ENCODE data around the gene SOCS7.

The SOCS7 gene, protein sequence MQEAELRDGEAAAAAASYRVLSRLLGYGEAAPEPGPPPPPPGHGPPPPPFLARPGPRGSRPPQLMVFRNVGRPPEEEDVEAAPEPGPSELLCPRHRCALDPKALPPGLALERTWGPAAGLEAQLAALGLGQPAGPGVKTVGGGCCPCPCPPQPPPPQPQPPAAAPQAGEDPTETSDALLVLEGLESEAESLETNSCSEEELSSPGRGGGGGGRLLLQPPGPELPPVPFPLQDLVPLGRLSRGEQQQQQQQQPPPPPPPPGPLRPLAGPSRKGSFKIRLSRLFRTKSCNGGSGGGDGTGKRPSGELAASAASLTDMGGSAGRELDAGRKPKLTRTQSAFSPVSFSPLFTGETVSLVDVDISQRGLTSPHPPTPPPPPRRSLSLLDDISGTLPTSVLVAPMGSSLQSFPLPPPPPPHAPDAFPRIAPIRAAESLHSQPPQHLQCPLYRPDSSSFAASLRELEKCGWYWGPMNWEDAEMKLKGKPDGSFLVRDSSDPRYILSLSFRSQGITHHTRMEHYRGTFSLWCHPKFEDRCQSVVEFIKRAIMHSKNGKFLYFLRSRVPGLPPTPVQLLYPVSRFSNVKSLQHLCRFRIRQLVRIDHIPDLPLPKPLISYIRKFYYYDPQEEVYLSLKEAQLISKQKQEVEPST

DNA sequence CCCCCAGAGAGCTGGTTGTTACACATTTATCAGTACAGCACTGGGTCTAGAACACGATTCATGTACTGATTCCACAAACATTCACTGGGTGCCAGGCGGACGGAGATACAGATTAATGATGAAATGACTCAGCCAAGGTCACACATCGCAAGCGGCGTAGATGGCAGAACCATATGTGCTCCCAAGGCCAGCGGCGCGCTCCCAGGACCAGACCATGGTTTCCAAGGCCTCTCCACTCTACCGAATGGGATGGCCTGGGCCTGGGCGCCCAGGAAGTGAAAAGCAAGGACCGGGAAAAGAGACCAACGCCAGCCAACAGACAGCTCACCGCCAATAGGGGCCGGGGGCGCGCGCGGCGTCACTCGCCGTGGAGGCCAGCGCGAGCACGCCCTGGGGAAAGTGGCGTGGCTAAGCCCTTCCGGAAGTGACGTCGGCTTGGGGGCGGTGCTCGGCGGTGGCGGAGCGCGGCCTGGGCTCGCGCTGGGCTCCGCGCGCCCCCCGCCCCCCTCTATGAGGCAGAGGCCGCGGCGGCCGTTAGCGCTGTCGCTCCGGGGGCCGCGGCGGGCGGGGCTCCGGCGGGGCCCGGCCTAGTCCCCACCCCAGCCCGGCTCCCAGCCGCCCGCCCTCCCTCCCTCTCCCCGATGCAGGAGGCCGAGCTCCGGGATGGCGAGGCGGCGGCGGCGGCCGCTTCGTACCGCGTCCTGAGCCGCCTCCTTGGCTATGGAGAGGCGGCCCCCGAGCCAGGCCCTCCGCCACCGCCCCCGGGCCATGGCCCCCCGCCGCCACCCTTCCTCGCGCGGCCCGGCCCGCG, at the start of gene SOCS7:
SOCS7 (plus strand) TSS at position 433 of the 811 bp plus-strand sequence; CDS start at position 642, 209 bp downstream.
- peak; percentile 94 for DNase-seq

DNA sequence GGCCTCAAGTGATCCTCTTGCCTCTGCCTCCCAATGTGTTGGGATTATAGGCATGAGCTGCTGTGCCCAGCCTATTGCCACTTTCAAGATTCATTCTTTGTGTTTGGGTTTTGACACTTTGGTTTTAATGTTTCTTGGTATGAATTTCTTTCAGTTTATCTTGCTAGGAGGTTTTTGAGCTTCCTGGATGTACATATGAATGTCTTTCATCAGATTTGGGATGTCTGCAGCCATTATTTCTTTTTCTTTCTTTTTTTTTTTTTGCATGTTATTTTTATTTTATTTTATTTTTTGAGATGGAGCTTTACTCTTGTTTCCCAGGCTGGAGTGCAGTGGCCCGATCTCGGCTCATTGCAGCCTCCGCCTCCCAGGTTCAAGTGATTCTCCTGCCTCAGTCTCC, 36.1 kb upstream of the SOCS7 start:
- no peak for DNase-seq

DNA sequence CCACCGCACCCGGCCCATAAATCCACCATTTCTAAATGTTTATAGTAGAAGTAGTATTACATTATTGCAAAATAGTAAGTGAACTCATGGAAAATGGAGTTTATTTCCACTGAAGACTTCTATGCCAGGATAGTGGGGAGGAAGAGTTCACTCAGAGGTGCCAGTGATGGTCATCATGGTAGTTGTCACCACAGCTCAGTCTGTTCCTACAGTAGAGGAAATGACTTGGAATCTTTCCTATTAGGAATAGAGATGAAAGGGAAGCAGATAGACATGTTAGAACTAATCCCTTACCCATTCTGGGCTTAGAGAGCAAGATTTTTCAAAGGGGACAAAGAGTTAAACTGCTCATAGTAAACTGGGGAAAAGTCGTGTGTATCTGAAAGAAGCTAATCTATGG, 34.6 kb upstream of the SOCS7 start:
- no peak for DNase-seq

DNA sequence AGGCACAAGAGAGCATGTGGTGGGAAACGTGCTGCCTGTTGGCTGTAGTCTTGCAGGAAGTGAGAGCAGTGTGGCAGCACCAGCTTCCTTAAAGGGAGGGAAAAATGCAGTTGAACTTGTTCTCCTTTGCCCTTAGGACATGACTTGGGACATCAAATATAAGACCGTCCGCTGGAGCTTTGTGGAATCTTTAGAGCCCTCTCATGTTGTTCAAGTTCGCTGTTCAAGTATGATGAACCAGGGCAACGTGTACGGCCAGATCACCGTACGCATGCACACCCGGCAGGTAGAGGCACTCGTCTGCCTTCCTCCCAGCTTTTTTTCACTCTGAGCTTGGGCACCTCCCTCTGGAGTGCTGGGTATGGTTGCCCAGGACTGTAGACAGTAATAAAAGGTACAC, 31.2 kb upstream of the SOCS7 start:
- DNase-seq, result no peak

DNA sequence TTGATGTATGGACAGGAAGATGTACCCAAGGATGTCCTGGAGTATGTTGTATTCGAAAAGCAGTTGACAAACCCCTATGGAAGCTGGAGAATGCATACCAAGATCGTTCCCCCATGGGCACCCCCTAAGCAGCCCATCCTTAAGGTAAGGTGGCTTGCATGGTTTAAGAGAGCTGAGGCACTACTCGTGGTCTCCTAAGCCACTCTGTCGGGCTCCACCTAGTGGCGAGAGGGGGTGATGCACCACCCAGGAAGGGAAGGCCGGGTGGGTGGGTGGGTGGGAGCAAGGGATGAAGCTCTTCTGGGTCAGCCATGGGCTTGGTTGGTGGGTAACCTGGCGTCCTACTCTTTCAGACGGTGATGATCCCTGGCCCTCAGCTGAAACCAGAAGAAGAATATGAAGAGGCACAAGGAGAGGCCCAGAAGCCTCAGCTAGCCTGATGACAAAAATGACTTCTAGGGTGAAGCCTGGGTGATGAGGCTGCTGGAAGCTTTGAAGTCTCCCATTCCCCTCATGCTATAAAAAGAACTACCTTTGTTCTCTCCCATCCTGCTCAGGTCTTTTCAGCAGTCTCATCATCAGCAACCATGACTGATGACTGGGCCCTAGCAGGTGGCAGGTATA, 29.4 kb upstream of the SOCS7 start:
- peak; percentile 65 for DNase-seq

DNA sequence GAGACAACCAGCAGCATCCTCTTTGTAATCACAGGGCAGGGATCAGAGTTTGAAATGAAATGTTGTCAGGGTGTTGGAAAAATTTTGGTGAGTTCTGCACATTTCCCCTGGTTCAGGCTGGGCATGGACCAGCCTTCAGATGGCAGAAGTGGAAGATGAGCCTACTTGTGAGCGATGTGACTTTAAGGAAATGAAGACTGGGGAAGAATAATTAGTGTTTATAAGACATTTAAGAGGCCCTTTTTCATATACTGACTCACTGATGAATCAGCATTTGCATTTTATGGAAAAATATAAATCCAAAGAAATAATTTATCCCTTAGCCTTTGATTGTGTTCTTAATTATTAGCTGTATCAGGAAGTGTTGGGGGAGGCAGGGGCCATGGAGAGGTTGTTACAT, 28.7 kb upstream of the SOCS7 start:
- DNase-seq, result no peak

DNA sequence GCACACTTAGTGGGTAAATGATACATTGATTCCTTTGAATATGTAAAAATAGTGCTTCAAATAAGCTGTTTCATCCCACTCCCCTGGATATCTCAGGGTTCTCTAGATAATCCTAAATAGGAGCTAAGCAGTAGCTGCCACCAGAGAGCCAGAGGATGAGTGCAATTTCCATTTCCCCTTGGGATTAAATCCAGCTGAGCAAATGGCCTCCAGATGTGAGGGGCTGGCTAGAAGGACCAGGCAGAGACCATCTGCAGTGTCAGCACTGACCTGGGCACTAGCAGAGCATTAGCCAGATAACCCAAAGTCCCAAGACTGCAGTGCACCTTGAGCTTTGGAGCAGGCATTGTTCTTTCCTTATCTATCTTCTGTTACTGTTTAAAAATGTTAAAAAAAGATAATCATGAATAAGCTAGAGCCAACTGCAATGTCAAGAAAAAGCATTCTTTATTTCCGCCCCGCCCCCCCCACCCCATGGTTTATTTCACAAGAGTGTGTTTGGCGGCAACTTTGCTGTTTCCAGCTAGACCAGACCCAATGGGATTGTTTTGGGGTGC, 27.4 kb upstream of the SOCS7 start:
- no peak for DNase-seq

DNA sequence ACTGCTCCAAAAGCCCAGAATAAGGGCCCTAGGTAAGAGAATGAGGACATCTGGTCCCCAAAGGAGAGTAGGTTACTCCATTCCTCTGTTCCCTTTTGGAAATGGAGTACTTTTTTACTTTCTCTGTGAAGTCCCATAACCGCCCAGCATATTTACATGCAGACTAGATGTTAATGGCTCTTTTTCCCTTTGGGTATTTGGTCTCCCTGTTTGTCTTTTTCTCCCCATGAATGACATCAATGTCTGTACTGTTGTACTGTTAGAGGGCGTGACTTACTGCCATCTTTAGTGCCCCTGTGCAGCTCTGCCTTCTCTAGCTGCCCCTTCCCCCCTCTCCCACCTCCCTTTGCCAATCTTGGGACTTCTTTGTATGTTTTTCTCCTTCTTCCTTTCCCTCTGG, 26.9 kb upstream of the SOCS7 start:
- no peak for DNase-seq

DNA sequence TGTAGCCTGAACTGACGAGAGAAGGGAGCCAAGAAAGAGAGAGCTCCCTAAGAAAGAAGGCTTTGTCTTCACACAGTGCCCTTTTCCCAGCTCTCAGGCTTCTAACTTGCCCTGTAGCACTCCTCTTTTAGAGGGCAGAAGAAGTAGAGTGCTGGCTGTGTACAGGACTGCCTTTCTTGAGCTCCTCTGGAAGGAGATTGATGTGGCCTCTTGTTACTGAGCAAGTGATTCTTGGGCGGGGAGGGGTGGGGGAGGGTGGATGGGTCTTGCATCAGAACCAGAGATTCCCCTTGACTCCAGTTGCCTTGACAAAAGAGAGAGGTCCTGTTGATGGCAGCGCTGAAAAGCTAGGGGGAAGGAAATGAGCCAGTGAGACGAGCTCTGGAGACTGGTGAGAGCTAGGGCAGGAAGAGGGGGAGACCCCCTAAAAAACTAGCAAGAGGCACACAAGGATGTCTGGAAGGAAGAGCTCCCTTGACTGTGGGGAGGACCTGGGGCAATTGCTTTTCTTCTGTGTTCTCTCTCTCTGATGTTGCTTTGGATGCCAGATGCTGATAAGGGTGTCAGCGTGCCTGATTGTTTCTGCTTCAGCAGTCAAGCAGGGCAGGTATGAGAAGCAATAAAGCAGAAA, 26.3 kb upstream of the SOCS7 start:
- no peak for DNase-seq

DNA sequence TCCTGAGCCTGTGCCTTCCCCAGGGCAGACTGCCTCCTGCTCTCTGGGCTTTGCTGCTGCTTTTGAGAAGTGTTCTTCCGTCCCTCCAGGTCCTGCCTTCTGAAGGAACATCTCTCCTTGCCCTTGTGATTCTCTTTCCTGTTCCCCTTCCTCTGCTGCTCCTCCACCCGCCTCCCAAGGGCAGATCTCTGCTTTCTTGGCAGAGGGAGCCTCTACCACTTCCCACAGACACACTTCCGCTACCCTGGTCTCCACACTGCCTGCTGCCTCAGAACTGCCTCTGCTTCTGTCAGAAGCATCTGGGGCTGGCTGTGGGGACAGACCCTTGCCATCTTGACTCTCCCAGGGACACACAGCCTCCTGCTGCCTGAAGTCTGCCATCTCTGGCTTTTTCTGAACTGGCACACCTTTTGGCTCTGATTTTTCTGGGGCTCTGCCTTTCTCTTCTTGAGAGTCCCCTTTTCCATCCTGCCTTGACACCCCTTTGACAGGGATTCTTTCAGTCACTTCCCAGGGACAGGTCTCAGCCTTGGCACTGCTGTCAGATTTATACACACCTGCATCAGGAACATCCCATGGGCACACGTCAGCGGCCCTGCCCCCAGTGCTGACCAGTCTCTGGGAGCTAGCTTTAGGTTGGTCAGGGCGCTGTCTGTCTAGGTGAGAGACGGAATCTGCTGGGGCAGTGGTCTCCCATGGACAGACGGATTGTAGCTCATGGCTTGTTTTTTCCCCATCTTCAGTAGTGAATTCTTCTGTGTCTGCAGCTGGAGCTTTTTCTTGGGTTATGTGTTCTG, 24.4 kb upstream of the SOCS7 start:
- DNase-seq, result no peak

DNA sequence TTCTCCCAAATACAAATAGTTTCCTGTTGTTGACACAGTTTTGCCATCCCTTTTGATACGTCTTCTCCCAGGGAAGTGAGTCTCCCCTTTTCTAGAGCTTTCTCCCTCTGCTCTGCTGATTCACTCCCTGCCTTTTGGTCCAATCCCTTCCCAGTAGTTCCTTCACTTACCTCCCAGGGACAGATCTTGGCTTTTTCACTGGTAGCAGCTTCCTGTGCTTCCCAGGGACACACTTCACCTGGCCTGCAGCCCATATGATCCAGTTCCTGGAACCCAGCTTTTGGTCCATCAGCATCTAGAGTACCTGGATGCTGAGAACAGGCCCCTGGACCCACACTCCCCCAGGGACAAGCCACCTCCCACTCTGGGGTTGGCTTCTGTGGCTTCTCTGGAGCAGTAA, 23.7 kb upstream of the SOCS7 start:
- no peak for DNase-seq

DNA sequence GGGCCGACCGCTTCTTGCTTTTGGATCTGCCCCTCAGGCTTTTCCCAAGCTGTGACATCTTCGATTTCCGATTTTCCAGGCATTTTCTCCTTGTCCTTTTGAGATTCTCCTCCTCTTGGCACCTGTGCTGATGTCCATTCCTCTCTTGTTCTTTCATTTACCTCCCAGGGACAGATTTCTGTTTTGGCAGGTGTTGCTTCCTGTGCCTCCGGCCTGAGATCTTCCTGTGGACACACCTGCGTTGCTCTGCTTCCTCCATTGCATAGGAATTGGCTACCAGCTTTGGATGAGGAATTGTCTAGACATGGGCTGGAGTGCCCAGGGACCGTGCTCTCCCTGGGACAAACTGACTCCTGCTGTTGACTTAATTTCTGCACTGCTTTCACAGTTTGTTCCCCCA, 23.0 kb upstream of the SOCS7 start:
- DNase-seq, result no peak

DNA sequence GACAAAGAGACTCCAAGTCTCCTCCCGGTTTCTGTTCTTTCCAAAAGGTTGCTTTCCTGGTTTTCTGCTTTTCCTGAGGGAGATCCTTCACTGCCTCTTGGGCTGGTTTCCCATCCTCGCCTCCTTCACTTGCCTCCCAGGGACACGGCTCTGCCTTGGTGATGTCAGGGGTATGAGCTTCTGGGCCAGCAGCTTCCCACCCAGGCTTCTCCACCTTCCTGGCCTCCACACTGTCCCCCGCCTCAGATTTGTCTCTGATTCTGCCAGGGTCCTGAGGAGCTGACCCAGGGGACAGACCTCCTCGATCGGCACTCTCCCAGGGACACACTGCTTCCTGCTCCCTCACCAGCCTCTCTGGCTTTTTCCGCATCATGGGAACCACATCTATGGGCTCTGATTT, 22.4 kb upstream of the SOCS7 start:
- DNase-seq, result no peak

DNA sequence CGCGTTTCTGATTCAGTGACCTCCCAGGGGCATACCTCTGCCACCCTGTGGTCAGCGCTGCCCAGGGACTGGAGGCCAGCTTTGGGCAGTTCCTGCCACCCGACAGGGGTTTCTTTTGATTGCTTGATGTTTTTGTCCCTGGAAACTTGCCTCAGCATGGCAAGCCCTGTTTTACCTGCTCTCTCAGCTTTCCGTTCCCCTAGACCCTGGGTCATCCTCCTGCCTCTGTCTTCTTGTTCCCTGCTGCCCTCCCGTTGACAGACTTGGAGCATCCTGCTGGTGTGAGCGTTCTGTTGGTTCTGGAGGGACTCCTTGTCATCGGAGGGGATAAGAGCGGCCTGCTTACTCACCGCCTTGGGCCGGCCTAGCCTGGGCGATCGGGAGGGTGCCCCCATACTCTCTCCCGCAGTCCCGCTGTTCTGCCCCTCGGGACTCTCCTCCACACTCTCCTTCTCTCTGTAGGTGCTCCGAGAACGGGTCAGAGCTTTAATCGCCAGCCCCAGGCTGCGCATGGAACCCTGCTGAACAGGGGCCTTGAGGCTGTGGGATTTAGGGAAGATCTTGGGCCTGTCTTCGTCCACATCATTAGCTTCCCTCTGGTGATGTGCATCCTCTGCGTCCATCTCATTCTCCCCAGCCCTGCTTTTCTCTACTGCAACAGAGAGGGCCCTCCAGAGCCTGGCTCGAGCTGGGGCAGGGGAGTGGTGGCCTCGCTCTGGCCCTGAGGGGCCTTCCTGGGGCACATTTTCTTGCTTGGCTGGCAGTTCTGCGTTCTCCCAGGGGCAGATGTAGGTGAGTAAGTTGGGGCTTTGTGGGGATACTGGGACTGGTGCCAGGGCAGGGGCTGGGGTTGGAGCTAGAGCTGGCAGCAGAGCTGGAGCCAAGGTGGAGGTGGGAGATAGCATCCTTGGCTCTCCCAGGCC, 21.6 kb upstream of the SOCS7 start:
- DNase-seq, result no peak

DNA sequence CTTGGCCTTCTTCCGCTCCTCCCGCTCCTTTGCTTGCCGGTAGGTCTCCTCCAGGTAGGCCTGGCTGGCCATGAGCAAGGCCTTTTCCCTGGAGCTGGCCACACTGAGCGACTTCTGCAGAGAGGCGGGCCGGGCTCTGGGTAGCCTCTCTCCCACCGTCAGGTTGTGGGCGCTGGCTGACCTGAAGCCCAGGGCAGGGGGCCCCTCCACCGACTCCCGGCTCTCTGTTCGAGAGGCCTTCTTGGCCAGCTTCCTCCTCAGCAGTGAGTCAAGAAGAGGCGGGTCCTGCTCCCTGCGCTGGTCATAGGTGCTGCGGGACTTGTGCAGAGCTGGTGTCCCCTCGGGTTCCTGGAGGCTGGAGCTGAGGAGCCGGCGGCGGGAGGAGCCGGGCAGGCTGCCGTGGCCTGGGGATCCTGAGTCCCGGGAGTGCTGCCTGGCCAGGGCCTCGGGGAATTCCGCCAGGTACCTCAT, 20.7 kb upstream of the SOCS7 start:
- no peak for DNase-seq

DNA sequence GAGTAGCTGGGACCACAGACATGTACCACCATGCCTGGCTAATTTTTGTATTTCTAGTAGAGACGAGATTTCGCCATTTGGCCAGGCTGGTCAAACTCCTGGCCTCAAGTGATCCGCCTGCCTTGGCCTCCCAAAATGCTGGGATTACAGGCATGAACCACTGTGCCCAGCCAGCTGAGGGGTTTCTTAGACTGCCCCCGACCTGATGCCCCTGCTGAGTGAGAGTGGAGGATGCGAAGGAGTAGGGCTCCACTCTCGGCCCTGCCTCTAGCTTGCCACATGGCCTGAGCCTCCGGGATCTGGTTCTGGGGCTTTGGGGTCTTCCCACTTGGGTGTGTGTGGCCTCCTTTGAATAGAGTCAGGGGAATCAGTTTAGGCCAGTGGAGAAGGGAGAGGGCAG, 18.9 kb upstream of the SOCS7 start:
- DNase-seq, result no peak

DNA sequence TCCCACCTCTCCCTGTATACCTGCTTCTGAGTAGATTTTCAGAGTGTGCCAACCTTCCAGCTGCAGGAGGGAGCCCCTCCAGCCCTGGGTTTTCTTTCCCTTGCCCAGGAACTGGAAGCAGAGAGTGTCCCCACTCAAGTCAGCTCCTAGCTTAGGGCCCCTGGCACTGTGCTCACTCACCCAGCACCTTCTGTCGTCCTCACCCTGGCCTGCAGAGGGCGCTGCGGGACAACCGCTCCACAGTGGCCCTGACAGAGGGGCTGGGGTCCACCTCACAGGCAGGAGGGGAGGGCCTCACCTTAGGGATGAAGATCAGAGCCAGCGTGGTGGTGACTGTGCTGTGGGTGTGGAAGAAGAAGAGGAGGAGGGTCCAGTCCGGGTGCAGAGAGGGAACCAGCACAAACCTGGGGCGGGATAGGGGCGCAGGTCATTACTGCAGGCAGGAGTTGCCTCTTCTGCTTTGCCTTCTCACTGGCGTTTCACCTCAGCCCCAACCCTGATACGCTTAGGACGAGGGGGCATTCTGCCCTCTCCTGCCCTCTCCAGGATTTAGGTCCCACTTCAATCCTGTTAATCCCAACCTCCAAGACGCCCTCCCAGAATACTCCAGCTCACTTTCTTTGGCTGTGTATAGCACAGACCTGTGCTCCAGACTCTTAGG, 17.9 kb upstream of the SOCS7 start:
- DNase-seq, result peak; percentile 37

DNA sequence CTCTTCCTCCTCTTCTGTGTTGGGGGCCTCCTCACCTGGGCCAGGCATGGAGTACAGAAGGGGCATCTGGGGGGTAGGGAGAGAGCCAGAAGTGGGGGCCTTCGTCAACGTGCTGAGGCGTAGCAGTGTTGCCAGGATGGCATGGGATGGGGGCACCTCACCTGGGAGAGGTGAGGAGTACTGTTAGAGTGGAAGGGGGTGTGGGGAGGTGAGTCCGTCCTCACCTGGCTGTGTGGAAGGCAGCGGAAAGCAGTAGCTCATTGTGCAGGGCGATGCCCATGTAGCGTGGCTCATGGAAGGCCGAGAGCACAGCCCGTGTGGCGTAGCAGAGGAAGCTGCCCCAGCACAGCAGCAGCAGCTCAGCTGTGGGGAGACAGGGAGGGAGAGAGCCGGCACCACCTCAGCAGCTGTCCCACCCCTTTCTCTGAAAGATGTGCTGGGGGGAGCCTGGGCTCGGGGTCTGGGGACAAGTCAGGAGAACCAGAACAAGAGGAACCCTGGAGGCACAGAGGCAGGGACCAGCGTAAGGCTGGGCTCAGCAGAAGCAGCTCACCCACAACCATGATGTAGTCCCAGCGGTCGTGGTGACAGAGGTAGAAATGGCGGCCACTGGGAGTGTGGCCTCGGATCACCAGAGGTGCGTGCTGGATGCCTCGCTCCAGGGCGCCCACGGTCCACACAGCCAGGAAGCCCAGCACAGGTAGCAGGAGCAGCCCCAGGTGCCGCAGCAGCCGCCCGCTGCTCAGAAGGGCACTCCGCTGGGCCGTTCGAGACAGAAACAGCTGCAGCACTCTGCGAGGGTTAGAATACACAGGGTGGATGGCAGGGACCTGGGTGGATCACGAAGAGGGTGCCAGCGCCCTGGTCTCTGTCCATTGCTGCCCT, 16.9 kb upstream of the SOCS7 start:
- no peak for DNase-seq

DNA sequence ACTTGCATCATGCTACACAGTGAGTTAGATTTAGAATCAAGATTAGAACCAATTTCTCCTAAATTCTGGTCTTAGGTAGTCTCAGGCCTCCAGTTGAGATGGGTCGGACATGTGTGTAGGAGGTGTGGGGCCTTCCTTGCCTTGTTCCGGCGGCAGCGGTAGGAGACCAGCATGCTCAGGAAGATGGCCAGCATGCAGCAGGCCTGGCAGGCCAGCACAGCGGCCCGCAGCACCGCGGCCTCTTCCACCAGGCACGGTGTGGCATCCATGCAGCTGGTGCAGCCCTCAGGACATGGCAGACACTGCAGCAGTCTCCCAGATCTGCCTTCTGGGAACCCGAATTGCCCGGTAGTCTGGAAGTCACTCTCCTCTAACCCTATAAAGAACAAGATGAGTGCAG, 14.8 kb upstream of the SOCS7 start:
- no peak for DNase-seq

Measured in CD4-positive, alpha-beta T cell treated with Interleukin-12 subunit alpha and Interleukin-12 subunit beta, for 1 hour (primary cell).